ENCODE results near the gene CACNA1B. TPM values are rescaled to one million over a fixed set of nuclear protein-coding genes. Genes with fewer than 3 reads are reported as not detected.
"Not testable (repeated sequence)": the region's sequence is repeated elsewhere in the genome, so short reads cannot be mapped to it uniquely, and the experiment has no call there.

The CACNA1B gene
- total RNA-seq: 0.08 and 0.13 TPM in 2 replicates
- long read RNA-seq: 0 reads

DNA sequence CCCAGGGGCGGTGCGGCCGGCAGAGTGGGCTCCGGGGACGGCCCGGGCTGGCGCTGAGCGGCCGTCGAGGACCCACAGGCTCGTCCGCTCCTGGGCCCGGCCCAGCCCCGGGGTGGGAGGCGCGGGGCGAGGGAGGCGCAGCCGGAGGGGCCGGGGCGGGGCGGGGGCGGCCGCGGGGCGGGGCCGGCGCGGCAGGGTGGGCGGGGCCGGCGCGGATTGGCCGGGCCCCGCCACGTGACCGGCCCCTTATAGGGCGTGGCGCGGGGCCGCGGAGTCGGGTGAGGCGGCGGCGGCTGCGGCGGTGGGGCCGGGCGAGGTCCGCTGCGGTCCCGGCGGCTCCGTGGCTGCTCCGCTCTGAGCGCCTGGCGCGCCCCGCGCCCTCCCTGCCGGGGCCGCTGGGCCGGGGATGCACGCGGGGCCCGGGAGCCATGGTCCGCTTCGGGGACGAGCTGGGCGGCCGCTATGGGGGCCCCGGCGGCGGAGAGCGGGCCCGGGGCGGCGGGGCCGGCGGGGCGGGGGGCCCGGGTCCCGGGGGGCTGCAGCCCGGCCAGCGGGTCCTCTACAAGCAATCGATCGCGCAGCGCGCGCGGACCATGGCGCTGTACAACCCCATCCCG is at the start of gene CACNA1B:
Gene CACNA1B (plus strand): TSS at position 277 of the 617 bp plus-strand sequence. CDS start 152 bp downstream, at position 429.
- not testable (repeated sequence) for H3K9me3 Mint-ChIP-seq (ENCODE audit: unreplicated experiment); H3K36me3 Mint-ChIP-seq (ENCODE audit: unreplicated experiment); H3K27ac Mint-ChIP-seq (ENCODE audit: unreplicated experiment); H3K4me3 Mint-ChIP-seq (ENCODE audit: unreplicated experiment); H3K4me1 Mint-ChIP-seq (ENCODE audit: unreplicated experiment); DNase-seq (ENCODE audit: extremely low spot score, unreplicated experiment); H3K27me3 Mint-ChIP-seq (ENCODE audit: unreplicated experiment)

DNA sequence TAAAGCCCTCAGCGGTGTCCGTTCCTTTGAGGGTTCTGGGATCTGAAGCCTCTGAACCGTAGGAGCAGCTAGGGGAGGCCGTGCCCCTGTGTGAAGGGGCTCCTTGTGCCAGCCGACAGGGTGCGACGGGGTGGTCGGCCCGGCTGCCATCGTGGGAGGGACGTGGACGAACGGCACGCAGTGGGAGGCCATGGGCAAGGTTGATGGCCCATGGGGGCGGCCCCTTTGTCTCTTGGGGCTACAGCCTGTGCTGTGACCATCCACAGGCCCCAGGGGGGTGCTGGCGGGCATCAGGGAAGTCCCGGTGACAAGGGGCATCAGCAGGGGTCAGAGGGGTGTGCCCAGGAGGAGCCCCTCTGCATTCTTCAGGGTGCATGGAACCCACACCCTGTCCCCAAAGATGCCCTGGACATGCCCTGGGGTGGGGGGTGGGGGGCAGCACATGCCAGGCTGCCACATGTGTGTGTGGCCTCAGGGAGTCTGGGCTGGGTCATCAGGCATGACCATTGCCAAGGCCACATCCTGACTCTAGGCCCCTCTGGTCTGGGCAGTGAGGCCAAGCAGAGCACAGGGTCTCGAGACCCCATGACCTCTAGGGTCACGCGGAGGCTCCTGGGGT is 49.6 kb upstream of the CACNA1B start:
- H3K4me1 Mint-ChIP-seq (ENCODE audit: unreplicated experiment): no peaks in the 10 kb centered on the region
- H3K36me3 Mint-ChIP-seq (ENCODE audit: unreplicated experiment): peaks cover 53% of the 10 kb centered on the region
- TF ChIP-seq, protein P1, sequence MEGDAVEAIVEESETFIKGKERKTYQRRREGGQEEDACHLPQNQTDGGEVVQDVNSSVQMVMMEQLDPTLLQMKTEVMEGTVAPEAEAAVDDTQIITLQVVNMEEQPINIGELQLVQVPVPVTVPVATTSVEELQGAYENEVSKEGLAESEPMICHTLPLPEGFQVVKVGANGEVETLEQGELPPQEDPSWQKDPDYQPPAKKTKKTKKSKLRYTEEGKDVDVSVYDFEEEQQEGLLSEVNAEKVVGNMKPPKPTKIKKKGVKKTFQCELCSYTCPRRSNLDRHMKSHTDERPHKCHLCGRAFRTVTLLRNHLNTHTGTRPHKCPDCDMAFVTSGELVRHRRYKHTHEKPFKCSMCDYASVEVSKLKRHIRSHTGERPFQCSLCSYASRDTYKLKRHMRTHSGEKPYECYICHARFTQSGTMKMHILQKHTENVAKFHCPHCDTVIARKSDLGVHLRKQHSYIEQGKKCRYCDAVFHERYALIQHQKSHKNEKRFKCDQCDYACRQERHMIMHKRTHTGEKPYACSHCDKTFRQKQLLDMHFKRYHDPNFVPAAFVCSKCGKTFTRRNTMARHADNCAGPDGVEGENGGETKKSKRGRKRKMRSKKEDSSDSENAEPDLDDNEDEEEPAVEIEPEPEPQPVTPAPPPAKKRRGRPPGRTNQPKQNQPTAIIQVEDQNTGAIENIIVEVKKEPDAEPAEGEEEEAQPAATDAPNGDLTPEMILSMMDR (IDR thresholded peaks at IDR 0.05): no peak
- peaks cover 4% of the 10 kb centered on the region for H3K9me3 Mint-ChIP-seq (ENCODE audit: unreplicated experiment)
- no peak overlapping the region for H3K27ac Mint-ChIP-seq (ENCODE audit: unreplicated experiment)
- DNase-seq (ENCODE audit: extremely low spot score, unreplicated experiment): no peak
- no peak overlapping the region for H3K4me3 Mint-ChIP-seq (ENCODE audit: unreplicated experiment)
- H3K27me3 Mint-ChIP-seq (ENCODE audit: unreplicated experiment): no peaks in the 10 kb centered on the region

DNA sequence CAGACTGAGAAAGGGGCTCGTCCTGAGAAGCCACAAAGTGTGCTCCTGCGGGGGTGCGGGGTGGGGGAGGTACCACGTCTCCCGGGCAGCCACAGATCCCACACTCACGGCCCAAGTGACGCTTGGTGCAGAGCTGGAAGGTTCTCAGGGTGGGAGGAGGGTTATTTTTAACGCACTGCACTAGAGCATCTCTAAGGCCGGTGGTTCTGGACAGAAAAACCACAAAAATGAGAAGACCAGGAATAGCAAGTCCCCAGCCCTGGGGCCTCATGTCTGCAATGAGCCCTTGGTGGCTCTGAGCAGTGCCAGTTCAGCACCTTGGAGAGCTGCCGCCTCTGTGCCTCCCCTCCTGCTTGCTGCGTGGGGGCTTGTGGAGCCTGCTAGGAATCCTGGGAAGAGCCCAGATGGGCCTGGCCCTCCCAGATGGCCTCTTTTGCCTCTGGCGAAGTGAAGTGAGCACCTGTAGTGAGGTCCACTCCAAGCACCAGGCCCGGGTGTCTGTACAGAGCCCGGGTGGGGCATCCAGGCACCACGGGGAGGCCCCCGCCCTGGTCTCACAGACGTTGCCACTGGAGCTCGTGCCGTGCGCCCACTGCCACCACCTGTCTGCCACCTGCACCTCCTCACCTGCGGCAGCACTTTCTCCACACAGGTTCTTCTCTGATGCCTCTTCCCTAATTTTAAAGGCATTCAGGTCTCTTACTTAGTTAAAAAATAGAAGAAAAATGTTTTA is 48.9 kb upstream of the CACNA1B start:
- TF ChIP-seq, protein P1 (IDR thresholded peaks at IDR 0.05): no peak
- H3K27me3 Mint-ChIP-seq (ENCODE audit: unreplicated experiment): no peaks in the 10 kb centered on the region
- peaks cover 4% of the 10 kb centered on the region for H3K9me3 Mint-ChIP-seq (ENCODE audit: unreplicated experiment)
- H3K36me3 Mint-ChIP-seq (ENCODE audit: unreplicated experiment): peaks cover 53% of the 10 kb centered on the region
- no peak overlapping the region for H3K4me3 Mint-ChIP-seq (ENCODE audit: unreplicated experiment)
- H3K4me1 Mint-ChIP-seq (ENCODE audit: unreplicated experiment): no peaks in the 10 kb centered on the region
- no peak overlapping the region for H3K27ac Mint-ChIP-seq (ENCODE audit: unreplicated experiment)
- no peak for DNase-seq (ENCODE audit: extremely low spot score, unreplicated experiment)

DNA sequence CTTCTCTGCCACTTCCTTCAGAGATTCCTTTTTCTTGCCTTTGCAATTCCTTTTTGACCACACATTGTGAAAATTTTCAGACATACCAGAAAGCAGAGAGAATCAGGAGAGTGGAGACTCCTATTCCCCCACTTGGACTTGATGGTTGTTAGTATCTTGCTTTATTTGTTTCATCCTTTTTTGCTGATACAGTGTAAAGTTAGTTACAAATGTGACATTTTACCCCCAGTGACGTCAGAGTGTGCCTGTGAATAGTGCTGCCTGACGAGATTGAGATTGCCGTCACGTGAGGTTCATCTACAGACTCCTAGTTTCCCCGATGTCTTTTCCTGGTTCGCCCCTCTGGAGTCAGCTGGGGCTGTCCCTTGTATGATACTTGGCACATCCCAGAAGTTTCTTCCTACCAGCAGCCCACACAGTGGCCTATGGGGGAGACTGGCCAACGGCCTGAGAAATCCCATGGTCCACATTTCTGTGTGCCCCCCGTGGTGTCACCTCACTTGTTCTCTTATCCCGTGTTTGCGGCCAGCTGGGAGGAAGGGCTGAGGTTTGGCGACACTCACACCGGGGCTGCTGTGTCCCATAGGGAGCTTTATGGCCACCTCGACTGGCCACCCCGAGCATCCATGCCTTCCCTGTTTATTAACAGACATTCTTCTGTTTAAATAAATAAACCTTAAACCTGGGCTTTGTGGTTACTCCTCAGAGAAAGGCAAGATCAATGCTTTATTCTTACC is 48.2 kb upstream of the CACNA1B start:
- no peak for DNase-seq (ENCODE audit: extremely low spot score, unreplicated experiment)
- peaks cover 48% of the 10 kb centered on the region for H3K36me3 Mint-ChIP-seq (ENCODE audit: unreplicated experiment)
- peaks cover 4% of the 10 kb centered on the region for H3K9me3 Mint-ChIP-seq (ENCODE audit: unreplicated experiment)
- no peak overlapping the region for H3K4me3 Mint-ChIP-seq (ENCODE audit: unreplicated experiment)
- H3K27ac Mint-ChIP-seq (ENCODE audit: unreplicated experiment): no peak overlapping the region
- no peaks in the 10 kb centered on the region for H3K27me3 Mint-ChIP-seq (ENCODE audit: unreplicated experiment)
- TF ChIP-seq, protein P1 (IDR thresholded peaks at IDR 0.05): no peak
- no peaks in the 10 kb centered on the region for H3K4me1 Mint-ChIP-seq (ENCODE audit: unreplicated experiment)

DNA sequence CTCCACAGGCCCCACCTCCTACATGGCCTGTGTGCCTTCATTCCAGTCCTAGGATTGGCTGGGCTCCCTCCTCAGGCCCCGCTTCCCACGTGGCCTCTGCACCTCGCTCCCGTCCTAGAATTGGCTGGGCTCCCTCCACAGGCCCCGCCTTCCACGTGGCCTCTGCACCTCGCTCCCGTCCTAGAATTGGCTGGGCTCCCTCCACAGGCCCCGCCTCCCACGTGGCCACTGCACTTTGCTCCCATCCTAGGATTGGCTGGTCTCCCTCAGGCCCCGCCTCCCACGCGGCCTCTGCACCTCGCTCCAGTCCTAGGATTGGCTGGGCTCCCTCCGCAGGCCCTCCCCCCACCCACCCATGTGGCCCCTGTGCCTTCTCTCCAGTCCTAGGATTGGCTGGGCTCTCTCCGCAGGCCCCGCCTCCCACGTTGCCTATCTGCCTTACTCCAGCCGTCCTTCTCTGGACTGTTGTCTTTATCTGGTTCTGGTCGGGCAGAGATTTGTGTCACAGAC is 45.3 kb upstream of the CACNA1B start:
- peaks cover 28% of the 10 kb centered on the region for H3K36me3 Mint-ChIP-seq (ENCODE audit: unreplicated experiment)
- TF ChIP-seq, protein P1 (IDR thresholded peaks at IDR 0.05): no peak
- no peaks in the 10 kb centered on the region for H3K27me3 Mint-ChIP-seq (ENCODE audit: unreplicated experiment)
- no peak overlapping the region for H3K27ac Mint-ChIP-seq (ENCODE audit: unreplicated experiment)
- no peaks in the 10 kb centered on the region for H3K9me3 Mint-ChIP-seq (ENCODE audit: unreplicated experiment)
- H3K4me3 Mint-ChIP-seq (ENCODE audit: unreplicated experiment): no peak overlapping the region
- H3K4me1 Mint-ChIP-seq (ENCODE audit: unreplicated experiment): no peaks in the 10 kb centered on the region
- DNase-seq (ENCODE audit: extremely low spot score, unreplicated experiment): no peak

Data from osteocyte (in vitro differentiated cells).